Subcutaneous abdominal adipose tissue (tissue), 5 donors: ENCODE measurements around the gene FANCE.
"Not testable (repeated sequence)": the region's sequence is repeated elsewhere in the genome, so short reads cannot be mapped to it uniquely, and the experiment has no call there.

Experiments
- H3K27ac ChIP-seq: one replicate; pipeline ENCODE4 v1.7.0; 2013; ENCODE audit warnings: low read depth, mild to moderate bottlenecking, inconsistent platforms, low read length, moderate library complexity
- H3K27me3 ChIP-seq, 5 donors: one replicate each; pipeline ENCODE4 v1.7.0; 2013; ENCODE audit warnings: low read length in 5 of 5, inconsistent platforms in 1 of 5; ENCODE audit not compliant: control insufficient read depth in 5 of 5, insufficient read depth in 4 of 5
- H3K36me3 ChIP-seq, 5 donors: one replicate each; pipeline ENCODE4 v1.7.0; 2013; ENCODE audit warnings: low read length in 5 of 5; ENCODE audit not compliant: control insufficient read depth in 5 of 5, insufficient read depth in 5 of 5
- H3K4me1 ChIP-seq, 5 donors: one replicate each; pipeline ENCODE4 v1.7.0; 2013; ENCODE audit warnings: low read length in 5 of 5, mild to moderate bottlenecking in 3 of 5, moderate library complexity in 1 of 5; ENCODE audit not compliant: control insufficient read depth in 5 of 5, insufficient read depth in 5 of 5
- H3K4me3 ChIP-seq, 5 donors: one replicate each; pipeline ENCODE4 v1.7.0; 2013; ENCODE audit warnings: low read length in 5 of 5, low read depth in 1 of 5
- H3K9ac ChIP-seq, 5 donors: one replicate each; pipeline ENCODE4 v1.7.0; 2013; ENCODE audit warnings: low read length in 5 of 5, mild to moderate bottlenecking in 4 of 5, moderate library complexity in 3 of 5
- H3K9me3 ChIP-seq, 5 donors: one replicate each; pipeline ENCODE4 v1.7.0; 2013; ENCODE audit warnings: low read length in 5 of 5; ENCODE audit not compliant: control insufficient read depth in 5 of 5
- donor health status: healthy.
- donor health status: healthy.
- donor health status: healthy.
- donor health status: healthy.
- donor health status: healthy.

The FANCE gene

DNA sequence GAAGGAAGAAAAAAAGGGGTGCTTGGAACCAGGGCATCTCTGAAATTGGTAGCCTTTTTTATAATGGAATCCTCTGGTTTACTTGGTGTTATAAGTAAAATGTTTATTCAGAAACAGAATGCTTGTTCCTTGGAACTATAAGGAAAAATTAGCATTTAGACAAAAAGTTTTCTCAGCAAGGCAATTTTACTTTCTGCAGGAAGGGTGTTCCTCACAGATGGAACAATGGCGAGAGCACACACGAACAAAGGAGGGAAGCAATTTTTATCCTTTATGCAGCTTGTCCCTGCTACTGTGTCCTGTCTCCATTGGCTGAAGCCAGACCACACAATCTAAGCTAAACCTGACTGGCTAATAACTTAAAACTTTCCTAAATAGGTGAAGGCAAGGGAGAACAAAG lies 22.7 kb upstream of the FANCE start:
- Histone ChIP-seq H3K36me3 (peaks cover 0 to 29% (median 23%) of the 10 kb centered on the region in 5 donors), H3K4me3 (no peak overlapping the region), H3K9ac (no peak overlapping the region), H3K27ac (no peak overlapping the region), H3K9me3 (peaks cover 0 to 16% (median 8%) of the 10 kb centered on the region in 5 donors), H3K4me1 (peaks cover 0 to 27% (median 21%) of the 10 kb centered on the region in 5 donors), H3K27me3 (no peaks in the 10 kb centered on the region)

DNA sequence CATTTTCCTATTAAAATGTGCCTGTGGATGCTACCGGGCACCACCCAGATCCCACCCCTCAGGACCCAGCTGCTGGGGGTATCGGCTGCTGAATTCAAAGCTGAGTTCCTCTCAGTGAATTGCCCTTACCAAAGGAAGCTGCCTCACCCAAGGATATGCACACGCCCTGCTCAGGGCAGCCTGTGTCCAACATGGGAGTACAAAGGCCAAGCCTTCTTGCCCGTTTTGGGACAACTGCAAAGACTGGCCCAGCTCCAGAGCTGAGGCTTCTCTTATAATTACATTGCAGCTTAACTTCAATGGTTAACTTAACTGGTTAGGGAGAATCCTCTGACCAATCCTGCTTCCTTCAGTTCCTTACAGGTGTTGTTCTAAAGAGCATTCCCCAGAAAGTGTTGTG lies 19.8 kb upstream of the FANCE start:
- Histone ChIP-seq H3K36me3 (peaks cover 0 to 4% (median 1%) of the 10 kb centered on the region in 5 donors), H3K4me1 (peaks cover 5 to 30% (median 23%) of the 10 kb centered on the region in 5 donors), H3K9ac (no peak overlapping the region), H3K4me3 (no peak overlapping the region), H3K27me3 (no peaks in the 10 kb centered on the region), H3K27ac (no peak overlapping the region), H3K9me3 (peaks cover 0 to 16% (median 8%) of the 10 kb centered on the region in 5 donors)

- Histone ChIP-seq H3K4me1 (peaks cover 6 to 30% (median 24%) of the 10 kb centered on the region in 5 donors), H3K9me3 (peaks cover 0 to 16% (median 8%) of the 10 kb centered on the region in 5 donors)
- not testable (repeated sequence) for H3K4me3 ChIP-seq, H3K36me3 ChIP-seq, H3K9ac ChIP-seq, H3K27ac ChIP-seq, H3K27me3 ChIP-seq
Observed at GRCh38 chr6:35432702-35433101, 19.4 kb upstream of the FANCE start.

DNA sequence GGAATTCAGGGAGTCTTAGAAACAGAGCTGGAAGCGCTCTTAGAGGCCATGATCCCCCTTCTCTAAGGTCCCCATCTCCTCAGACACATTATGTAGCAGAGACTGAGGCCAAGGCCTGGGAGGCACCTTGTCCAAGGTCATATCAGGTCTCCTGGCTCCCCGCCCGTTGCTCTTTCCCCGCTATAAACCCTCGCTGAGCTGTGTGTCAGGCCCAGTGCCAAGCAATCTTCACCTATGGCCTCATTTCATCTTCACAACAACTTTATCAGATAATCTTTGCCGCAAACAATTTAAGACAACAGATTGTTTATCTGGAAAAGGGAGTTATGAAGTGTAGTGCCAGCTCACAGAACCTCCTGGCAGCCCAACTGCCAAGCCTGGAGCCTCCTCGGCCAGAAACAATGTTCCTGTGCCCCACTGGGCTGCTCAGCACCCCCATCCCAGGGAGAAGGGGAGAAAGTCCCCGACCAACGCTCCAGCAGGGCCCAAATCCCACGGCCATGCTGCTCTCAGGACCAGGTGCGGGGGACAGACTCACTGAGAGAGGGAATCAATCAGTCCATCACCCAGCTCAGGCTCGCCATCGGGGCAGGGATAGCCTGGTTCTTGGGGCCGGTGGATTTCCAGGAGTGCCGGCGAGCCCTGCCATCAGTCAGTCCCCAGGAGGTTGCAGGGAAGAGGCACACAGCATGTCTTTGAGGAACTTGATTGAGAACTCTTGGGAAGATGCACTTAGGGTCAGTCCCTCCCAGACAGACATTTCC lies 16.9 kb upstream of the FANCE start:
- Histone ChIP-seq H3K4me1 (peaks cover 8 to 36% (median 31%) of the 10 kb centered on the region in 5 donors), H3K4me3 (no peak overlapping the region), H3K27me3 (no peaks in the 10 kb centered on the region), H3K36me3 (no peaks in the 10 kb centered on the region), H3K27ac (peak overlapping the region; percentile 55), H3K9ac (peak overlapping the region in 2 of 5 donors; percentile 26 to 48), H3K9me3 (no peaks in the 10 kb centered on the region)

DNA sequence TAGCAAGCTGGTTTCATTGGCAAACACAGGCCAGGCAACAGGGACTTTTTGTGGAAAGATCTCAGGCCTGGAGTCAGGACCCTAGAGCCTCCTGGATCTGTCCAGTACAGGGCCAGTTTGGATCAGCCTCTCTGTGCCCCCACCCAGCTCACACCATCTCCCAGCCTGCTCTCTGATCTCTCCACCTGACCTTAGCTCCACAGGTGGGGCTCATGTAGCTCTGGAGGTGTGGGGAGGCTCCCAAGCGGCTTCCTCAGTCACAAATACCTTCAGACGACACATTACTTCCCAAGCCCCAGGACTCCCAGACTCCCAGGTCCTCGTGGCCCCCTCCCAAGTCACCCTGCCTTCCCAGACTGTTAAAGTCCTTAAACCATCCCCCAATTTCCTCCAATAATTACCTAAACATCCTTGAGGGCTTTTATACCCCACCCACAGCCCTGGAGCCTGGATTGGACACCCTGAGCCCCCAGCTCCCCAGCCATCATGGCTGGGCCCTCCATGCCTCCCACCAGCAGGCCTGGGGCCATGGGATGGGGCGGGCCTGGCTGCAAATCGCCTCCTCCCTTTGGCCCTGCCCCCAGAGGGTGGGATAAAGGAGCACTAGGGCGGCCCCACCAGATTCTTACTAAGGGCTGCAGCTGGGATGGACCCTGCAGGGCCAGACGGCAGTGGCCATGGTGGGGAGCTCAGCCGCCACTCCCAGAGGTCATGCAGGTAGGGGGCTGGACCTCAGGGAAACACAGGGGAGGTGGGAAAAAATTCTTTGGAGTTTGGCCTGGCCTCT lies 15.9 kb upstream of the FANCE start:
- peak overlapping the region; percentile 55 for H3K27ac ChIP-seq
- no peaks in the 10 kb centered on the region for H3K9me3 ChIP-seq
- no peaks in the 10 kb centered on the region for H3K36me3 ChIP-seq
- no peak overlapping the region for H3K4me3 ChIP-seq
- H3K27me3 ChIP-seq: no peaks in the 10 kb centered on the region
- H3K9ac ChIP-seq: no peak overlapping the region
- peaks cover 8 to 36% (median 31%) of the 10 kb centered on the region in 5 donors for H3K4me1 ChIP-seq

DNA sequence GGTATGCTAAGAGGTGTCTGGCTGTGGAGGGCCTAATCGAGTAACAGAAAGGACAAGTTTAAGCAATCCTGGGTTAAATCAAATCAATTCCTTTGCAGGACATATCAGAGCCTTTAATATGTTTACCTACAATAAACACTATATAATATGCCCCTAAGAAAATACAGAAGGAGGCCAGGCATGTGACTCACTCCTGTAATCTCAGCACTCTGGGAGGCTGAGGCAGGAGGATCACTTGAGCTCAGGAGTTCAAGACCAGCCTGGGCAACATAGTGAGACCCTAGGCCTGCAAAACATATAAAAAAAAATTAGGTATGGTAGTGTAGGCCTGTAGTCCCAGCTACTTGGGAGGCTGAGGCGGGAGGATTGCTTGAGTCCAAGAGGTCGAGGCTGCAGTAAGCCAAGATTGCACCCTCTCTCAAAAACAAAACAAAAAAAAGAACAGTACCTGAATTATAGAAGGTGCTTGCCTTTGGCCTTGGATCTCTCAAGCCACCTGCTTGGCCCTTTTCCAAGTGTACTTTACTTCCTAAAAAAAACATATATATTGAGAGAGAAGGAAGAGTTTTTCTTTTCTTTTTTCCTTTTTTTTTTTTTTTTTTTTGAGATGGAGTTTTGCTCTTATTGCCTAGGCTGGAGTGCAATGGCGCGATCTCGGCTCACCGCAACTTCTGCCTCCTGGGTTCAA lies 13.6 kb upstream of the FANCE start:
- H3K9ac ChIP-seq, H3K27me3 ChIP-seq, H3K27ac ChIP-seq, H3K36me3 ChIP-seq, H3K9me3 ChIP-seq, H3K4me3 ChIP-seq: not testable (repeated sequence)
- peaks cover 8 to 27% (median 25%) of the 10 kb centered on the region in 5 donors for H3K4me1 ChIP-seq

DNA sequence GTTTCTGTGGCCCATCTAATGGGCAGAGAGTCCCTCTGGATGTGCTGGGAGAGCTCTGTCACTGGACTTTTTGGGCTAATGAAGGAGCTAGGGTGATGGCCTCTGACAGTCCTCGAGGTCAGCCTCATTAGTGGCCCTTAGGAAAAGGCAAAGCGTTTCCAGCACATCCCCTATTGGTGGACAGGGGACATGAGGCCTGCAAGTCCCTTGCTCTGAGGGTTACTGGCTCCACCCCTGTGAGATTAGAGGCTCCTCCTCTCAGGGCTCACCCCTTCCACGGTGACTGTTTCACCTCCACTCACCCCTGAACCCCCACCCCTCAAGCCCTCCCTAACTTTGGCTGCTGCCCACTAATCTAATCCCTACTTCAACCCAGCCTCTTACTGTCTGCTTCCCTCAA lies 12.8 kb upstream of the FANCE start:
- Histone ChIP-seq H3K4me1 (peaks cover 8 to 27% (median 25%) of the 10 kb centered on the region in 5 donors), H3K27ac (no peak overlapping the region), H3K9me3 (no peaks in the 10 kb centered on the region), H3K27me3 (no peaks in the 10 kb centered on the region), H3K36me3 (no peaks in the 10 kb centered on the region), H3K4me3 (no peak overlapping the region), H3K9ac (no peak overlapping the region)

- no peaks in the 10 kb centered on the region for H3K27me3 ChIP-seq
- H3K27ac ChIP-seq: no peak overlapping the region
- no peak overlapping the region for H3K9ac ChIP-seq
- no peaks in the 10 kb centered on the region for H3K36me3 ChIP-seq
- peaks cover 2 to 11% (median 8%) of the 10 kb centered on the region in 5 donors for H3K4me1 ChIP-seq
- no peaks in the 10 kb centered on the region for H3K9me3 ChIP-seq
- no peak overlapping the region for H3K4me3 ChIP-seq
Observed at GRCh38 chr6:35441205-35441604, 10.9 kb upstream of the FANCE start.

GRCh38 chr6:35441642-35442041 lies 10.5 kb upstream of the FANCE start:
- Histone ChIP-seq H3K4me3 (no peak overlapping the region), H3K36me3 (no peaks in the 10 kb centered on the region), H3K27me3 (no peaks in the 10 kb centered on the region), H3K9me3 (no peaks in the 10 kb centered on the region), H3K4me1 (peaks cover 2 to 11% (median 6%) of the 10 kb centered on the region in 5 donors), H3K9ac (no peak overlapping the region), H3K27ac (no peak overlapping the region)

- Histone ChIP-seq H3K27ac (no peak overlapping the region), H3K4me1 (peaks cover 2 to 11% (median 5%) of the 10 kb centered on the region in 5 donors), H3K9me3 (no peaks in the 10 kb centered on the region), H3K4me3 (no peak overlapping the region), H3K9ac (no peak overlapping the region), H3K36me3 (no peaks in the 10 kb centered on the region), H3K27me3 (no peaks in the 10 kb centered on the region)
Observed at GRCh38 chr6:35442693-35443092, 9.4 kb upstream of the FANCE start.
